GM21447 (cell line): Measurements from ENCODE around the gene CREB5.
"Not testable (repeated sequence)": the region's sequence is repeated elsewhere in the genome, so short reads cannot be mapped to it uniquely, and the experiment has no call there.

Experiments
- ATAC-seq: cut with Tn5 transposase; IDR thresholded peaks from one replicate; pipeline ENCODE4 v1.9.1; 2021; ENCODE audit not compliant: unreplicated experiment

The CREB5 gene

DNA sequence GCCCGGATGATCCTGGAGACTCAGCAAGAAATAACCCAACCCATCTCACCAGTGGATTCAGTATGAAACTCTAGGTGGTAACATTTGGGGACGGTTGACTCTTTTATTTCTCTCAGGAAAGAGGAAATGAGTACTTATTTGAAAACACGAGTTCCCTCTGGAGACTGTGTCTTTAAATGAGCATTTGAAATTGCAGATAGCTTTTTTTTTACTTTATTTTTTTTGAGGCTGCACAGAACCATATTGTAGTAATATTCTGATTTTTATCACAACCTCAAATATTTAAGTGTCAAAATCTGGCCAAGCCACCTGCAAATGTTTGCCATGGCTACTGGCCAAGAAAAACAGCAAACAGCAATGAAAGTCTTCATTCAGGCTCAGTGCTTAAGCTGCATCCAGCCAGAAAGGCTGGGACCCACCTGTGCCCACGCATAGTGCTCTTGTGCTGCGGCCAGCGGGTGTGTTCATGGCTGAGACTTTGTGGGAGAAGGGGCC, 160.8 kb downstream of the CREB5 start:
- ATAC-seq, result no peak

- ATAC-seq, result no peak
Observed at GRCh38 chr7:28573651-28574301, 161.5 kb downstream of the CREB5 start.

DNA sequence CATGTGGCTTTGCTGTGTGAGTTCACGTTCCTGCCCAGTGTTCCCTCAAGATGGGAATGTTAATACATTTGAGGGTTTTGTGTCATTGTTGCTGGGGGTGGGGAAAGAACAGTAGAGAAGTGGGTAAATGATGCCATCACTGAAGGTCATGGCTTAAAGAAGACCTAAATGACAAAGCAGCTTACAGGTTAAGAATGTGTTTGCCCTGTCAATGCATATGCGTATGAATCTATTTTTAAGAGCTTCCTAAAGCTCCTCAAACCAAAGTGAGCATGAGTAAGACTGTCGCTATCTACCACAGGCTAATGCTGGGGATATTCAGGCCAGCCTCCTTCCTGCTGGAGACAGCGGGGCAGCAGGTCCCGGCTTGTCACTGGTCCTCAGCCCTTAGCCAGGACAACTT, 162.9 kb downstream of the CREB5 start:
- ATAC-seq, result no peak

DNA sequence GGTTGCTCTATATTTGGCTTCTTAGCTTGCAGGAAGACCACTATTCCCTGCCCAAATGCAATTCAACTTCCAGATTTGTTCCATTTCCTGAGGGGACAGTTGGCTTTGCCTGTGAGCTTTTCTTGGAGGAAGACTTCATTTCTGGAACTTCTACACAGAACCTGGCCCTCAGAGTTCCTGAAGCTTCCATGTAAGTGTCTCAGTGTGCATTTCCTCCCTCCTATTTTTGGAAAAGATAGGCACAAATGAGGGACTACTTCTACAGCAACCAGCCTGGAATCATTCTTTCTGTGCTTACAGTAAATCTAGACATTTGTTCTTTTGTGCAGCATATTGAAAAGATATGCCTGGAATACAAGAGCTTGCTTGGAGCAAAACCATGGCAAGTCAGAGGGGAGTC, 164.3 kb downstream of the CREB5 start:
- no peak for ATAC-seq

DNA sequence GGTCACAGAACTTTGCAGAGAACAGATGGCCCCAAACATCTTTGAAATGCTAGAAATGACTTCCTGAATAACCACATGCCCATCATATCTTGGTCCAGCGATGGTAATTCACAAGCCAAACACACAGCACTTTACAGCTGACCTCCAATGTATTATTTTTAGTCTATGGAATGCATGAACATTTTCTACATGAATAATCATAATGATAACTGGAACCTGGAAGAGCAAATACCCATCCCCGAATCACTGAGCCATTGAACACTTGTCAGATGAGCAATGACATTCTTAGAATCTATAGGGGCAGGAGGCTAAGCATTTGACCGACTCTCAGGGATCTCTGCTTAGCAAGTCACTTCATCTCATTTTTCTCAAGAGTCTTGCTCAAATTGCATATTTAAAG, 167.3 kb downstream of the CREB5 start:
- no peak for ATAC-seq

DNA sequence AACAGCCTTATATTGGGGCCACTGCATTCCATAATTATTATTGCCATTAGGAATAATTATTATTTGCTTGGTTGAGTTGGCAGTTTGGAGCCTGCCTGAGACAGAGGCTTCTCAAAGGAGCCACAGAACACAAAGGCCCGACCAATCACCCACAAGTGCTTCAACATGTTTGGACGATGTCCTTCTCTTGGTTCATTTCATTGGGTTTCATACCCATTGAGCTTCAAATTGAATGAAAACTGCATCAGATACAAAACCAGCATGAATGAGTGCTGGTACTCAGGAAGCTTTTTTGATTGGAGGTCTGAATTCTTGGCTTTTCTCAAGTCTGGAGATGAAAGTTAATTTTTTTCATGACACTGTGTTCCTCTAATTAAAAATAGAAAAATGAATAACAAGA, 168.3 kb downstream of the CREB5 start:
- no peak for ATAC-seq

- ATAC-seq, result no peak
Observed at GRCh38 chr7:28581351-28581750, 169.0 kb downstream of the CREB5 start.

- ATAC-seq, result no peak
Observed at GRCh38 chr7:28582226-28582625, 169.9 kb downstream of the CREB5 start.

- ATAC-seq, result no peak
Observed at GRCh38 chr7:28584235-28584634, 171.9 kb downstream of the CREB5 start.

GRCh38 chr7:28586736-28587135, 174.4 kb downstream of the CREB5 start:
- no peak for ATAC-seq

GRCh38 chr7:28587211-28587610, 174.9 kb downstream of the CREB5 start:
- no peak for ATAC-seq

DNA sequence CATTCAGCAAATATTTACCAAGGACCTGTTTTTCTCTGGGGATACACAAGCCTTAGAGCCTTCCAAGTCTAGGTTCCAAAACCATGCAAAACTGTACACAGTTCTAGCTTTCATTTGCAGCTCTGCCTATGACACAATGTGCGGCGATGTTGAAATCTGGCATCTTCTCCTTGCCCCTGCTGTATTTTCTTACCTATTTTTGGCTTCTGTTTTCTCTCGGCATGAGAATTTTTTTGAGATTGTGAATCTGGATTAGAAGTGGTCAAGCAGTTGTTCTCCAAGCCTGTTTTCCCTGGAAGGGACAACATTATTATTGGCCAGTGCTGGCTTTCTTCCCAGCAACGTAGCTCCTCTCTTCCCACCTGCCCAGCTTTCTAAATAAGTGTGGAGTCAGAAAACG, 176.3 kb downstream of the CREB5 start:
- no peak for ATAC-seq

DNA sequence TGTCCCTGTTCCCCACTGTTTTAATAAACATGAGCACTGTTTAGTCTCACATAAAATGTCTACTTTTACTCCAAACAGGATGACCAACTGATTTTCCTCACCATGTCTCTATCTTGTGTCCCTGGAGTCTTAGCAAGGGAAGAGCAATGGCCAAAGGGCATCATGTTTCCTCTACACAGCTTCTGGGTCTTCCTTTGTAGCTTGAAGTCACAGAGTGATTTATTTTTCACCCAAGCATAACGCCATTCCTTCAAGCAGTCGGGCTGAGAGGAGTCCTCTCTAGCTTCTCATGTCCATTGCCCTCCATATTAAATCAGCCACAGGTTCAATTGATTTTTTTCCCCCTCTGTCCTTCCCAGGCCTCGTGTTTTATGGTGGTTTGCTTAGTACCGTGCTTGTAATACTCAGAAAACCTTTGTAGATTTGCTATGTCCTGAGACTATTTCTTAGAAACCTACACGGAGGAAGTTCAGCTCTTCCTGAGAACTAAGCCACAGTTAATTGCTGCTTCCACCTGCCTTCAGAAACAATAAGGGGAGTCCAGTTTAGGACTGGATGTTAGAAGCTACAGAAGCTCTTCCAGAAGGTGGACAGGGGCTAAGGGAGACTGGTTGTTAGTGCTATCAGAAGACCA, 178.8 kb downstream of the CREB5 start:
- no peak for ATAC-seq

- ATAC-seq, result no peak
Observed at GRCh38 chr7:28591725-28592349, 179.5 kb downstream of the CREB5 start.

DNA sequence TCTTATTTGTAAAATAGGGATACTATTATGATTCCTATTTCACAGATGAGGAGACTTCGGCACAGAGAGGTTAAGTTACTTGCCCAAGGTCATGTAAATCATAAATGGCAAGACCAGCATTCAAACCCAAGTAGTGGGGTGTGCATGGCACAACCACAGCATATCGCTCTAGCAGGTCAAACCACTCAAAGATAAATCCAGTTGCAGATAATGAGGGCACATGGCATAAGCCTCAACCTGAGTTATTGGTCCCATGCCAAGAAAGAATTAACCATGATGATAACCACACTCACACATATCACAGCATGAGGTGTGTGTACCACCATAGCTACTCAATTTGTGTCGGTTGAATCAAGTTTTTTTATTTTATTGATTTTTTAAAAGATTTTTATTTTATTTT, 180.5 kb downstream of the CREB5 start:
- ATAC-seq, result no peak

DNA sequence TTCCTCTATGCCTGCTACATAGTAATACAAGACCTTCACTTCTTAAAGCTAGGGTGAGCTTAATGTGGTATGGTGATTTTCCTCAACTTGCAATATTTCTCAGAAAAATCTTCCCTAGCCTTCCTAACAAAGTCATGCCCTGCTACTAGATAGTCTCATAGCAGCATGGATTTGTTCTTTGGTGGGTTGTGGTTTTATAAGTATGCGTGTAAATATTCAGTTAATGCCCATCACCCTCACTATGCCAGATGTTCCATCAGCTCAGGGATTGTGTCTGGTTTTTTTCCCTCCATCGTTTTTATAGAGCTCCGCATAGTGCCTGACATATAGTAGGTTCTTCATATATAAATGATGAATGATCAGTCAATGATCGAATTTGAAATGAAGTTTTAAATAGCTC, 182.8 kb downstream of the CREB5 start:
- ATAC-seq, result no peak

GRCh38 chr7:28595801-28596200, 183.5 kb downstream of the CREB5 start:
- ATAC-seq, result no peak

DNA sequence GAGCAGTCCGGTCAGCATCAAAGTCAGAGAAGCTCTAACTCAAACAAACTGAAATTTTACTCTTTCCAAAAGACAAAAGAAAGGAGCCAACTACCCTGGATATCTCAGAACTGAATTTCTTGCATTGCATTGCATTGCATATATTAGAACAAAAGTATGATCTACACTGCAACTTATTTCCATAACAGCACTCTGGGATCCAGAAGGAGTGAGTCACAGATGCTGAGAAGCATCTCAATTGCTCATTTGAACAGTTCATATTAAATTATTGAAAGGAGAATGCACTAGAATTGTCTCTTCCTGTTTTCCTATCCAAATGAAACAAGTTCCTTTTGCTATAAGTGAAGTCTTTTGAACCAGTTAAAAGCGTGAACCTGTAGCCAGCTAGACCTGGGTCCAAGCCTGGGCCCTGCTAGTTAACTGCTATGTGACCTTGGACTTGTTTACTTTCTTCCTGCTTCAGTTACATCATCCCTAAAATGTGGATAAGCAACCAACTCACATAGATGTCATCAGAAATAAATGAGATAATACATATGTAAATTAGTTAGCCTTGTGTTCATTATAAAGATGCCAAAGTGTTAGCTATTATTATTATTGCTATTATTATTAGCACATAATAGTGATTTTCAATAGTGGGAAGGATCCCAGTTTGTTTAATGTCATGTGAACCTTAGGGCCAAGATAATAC, 184.1 kb downstream of the CREB5 start:
- ATAC-seq, result no peak

GRCh38 chr7:28597284-28597683, 185.0 kb downstream of the CREB5 start:
- ATAC-seq, result no peak

- not testable (repeated sequence) for ATAC-seq
Observed at GRCh38 chr7:28598037-28598436, 185.7 kb downstream of the CREB5 start.

GRCh38 chr7:28598586-28598985, 186.3 kb downstream of the CREB5 start:
- ATAC-seq, result no peak

DNA sequence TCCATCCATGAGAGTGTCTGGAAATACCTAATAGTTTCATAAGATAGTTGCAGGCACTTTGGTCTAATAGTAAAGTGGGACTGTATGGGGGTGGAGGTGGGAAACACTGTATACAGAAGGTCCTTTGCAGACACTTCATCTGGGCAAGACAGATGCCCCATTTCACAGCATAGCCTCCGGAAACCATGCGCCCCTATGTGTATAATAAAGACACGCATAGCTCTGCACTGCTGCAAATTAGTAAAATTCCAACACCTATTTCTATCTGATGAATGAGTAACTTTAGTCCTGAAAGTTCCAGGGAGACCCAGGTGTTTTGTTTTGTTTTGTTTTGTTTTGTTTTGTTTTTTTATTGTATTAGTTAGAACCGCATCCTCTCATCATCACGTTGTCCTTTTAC, 187.1 kb downstream of the CREB5 start:
- ATAC-seq, result no peak
